Measurements from ENCODE around the gene TMEM54. TPM values are rescaled to one million over a fixed set of nuclear protein-coding genes. Genes with fewer than 3 reads are reported as not detected.

TMEM54 gene, protein sequence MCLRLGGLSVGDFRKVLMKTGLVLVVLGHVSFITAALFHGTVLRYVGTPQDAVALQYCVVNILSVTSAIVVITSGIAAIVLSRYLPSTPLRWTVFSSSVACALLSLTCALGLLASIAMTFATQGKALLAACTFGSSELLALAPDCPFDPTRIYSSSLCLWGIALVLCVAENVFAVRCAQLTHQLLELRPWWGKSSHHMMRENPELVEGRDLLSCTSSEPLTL
- total RNA-seq (not detected), polyA plus RNA-seq (not detected)

- H3K27me3 ChIP-seq (ENCODE audit: control insufficient read depth, insufficient read depth, low read length), result peaks cover 11% of the 10 kb centered on the region
- no peak within 1 kb of the TSS for H3K27ac Mint-ChIP-seq
- peaks cover 80% of the 10 kb centered on the region for H3K27me3 Mint-ChIP-seq
Observed at GRCh38 chr1:32900956-32901822, at the start of gene TMEM54. TSS of gene TMEM54 (minus strand) at chr1:32901389. CDS start at chr1:32901238, 151 bp downstream.

DNA sequence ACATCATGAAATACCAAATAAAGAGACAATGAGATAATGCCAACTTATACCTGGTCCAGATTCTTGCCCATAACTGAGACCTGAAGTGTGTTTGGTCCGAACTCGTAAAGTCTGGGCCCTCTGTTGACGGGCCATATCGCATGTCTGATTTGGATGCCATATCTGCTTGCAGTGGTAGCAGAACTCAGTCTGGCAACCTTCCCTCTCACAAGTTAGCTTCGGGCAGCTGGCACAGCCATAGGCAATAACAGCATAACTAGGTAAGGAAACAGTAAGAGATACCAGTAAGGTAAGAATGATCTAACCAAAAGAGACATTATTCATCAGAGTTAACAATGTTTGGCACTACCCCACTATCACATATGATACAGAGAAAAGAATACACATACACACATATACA is 48.3 kb upstream of the TMEM54 start:
- no peaks in the 10 kb centered on the region for H3K27me3 Mint-ChIP-seq
- no peaks in the 10 kb centered on the region for H3K9me3 Mint-ChIP-seq

More at GRCh38 chr1:32900956-32901822, at the start of gene TMEM54:
- Mint-ChIP-seq H3K4me3 (peak within 1 kb of the TSS in 3 of 4 donors; percentile 66 to 81 (median 68)), H3K4me1 (peaks cover 0 to 9% (median 4%) of the 10 kb centered on the region in 4 donors), H3K36me3 (no peaks in the 10 kb centered on the region), H3K9me3 (no peaks in the 10 kb centered on the region)
- no peak within 1 kb of the TSS for H3K27ac ChIP-seq (ENCODE audit: insufficient read depth, low read length, poor library complexity, severe bottlenecking)
- peaks cover 10% of the 10 kb centered on the region for H3K4me1 ChIP-seq (ENCODE audit: control insufficient read depth, insufficient read depth, low read length, poor library complexity, severe bottlenecking)
- H3K9me3 ChIP-seq (ENCODE audit: control insufficient read depth in 2 of 2, low read length in 2 of 2), result no peaks in the 10 kb centered on the region
- H3K36me3 ChIP-seq (ENCODE audit: control insufficient read depth, insufficient read depth, low read length), result no peaks in the 10 kb centered on the region
- H3K4me3 ChIP-seq (ENCODE audit: low read depth, low read length), result no peak within 1 kb of the TSS
- no peak for DNase-seq
- peak in 1 of 2 donors; percentile 22 for ATAC-seq (ENCODE audit: low read depth in 2 of 2)

GRCh38 chr1:32948905-32949304 is 47.7 kb upstream of the TMEM54 start:
- H3K36me3 ChIP-seq (ENCODE audit: control insufficient read depth, insufficient read depth, low read length), result peaks cover 44% of the 10 kb centered on the region
- no peak overlapping the region for H3K4me3 Mint-ChIP-seq
- H3K36me3 Mint-ChIP-seq, result peaks cover 46% of the 10 kb centered on the region
- H3K27ac Mint-ChIP-seq, result no peak overlapping the region
- no peaks in the 10 kb centered on the region for H3K27me3 Mint-ChIP-seq
- DNase-seq (no peak), ATAC-seq (ENCODE audit: low read depth in 2 of 2) (no peak)
- no peaks in the 10 kb centered on the region for H3K4me1 ChIP-seq (ENCODE audit: control insufficient read depth, insufficient read depth, low read length, poor library complexity, severe bottlenecking)
- no peak overlapping the region for H3K27ac ChIP-seq (ENCODE audit: insufficient read depth, low read length, poor library complexity, severe bottlenecking)
- no peak overlapping the region for H3K4me3 ChIP-seq (ENCODE audit: low read depth, low read length)
- H3K9me3 Mint-ChIP-seq, result no peaks in the 10 kb centered on the region
- H3K4me1 Mint-ChIP-seq, result peaks cover 9 to 32% (median 18%) of the 10 kb centered on the region in 4 donors
- H3K9me3 ChIP-seq (ENCODE audit: control insufficient read depth in 2 of 2, low read length in 2 of 2), result no peaks in the 10 kb centered on the region
- no peaks in the 10 kb centered on the region for H3K27me3 ChIP-seq (ENCODE audit: control insufficient read depth, insufficient read depth, low read length)

More for the DNA sequence above, 48.3 kb upstream of the TMEM54 start:
- H3K36me3 Mint-ChIP-seq, result peaks cover 40% of the 10 kb centered on the region
- no peak overlapping the region for H3K27ac Mint-ChIP-seq
- ATAC-seq (ENCODE audit: low read depth in 2 of 2), result no peak
- DNase-seq, result no peak
- H3K27ac ChIP-seq (ENCODE audit: insufficient read depth, low read length, poor library complexity, severe bottlenecking), result no peak overlapping the region
- no peak overlapping the region for H3K4me3 Mint-ChIP-seq
- no peaks in the 10 kb centered on the region for H3K9me3 ChIP-seq (ENCODE audit: control insufficient read depth in 2 of 2, low read length in 2 of 2)
- H3K4me1 Mint-ChIP-seq, result peaks cover 9 to 31% (median 16%) of the 10 kb centered on the region in 4 donors
- no peaks in the 10 kb centered on the region for H3K4me1 ChIP-seq (ENCODE audit: control insufficient read depth, insufficient read depth, low read length, poor library complexity, severe bottlenecking)
- H3K4me3 ChIP-seq (ENCODE audit: low read depth, low read length), result no peak overlapping the region
- H3K27me3 ChIP-seq (ENCODE audit: control insufficient read depth, insufficient read depth, low read length), result no peaks in the 10 kb centered on the region
- peaks cover 38% of the 10 kb centered on the region for H3K36me3 ChIP-seq (ENCODE audit: control insufficient read depth, insufficient read depth, low read length)

- Mint-ChIP-seq H3K27ac (peak overlapping the region in 1 of 3 donors; percentile 67), H3K9me3 (no peaks in the 10 kb centered on the region), H3K4me1 (peaks cover 9 to 32% (median 17%) of the 10 kb centered on the region in 4 donors), H3K36me3 (peaks cover 48% of the 10 kb centered on the region), H3K4me3 (no peak overlapping the region), H3K27me3 (no peaks in the 10 kb centered on the region)
- H3K9me3 ChIP-seq (ENCODE audit: control insufficient read depth in 2 of 2, low read length in 2 of 2), result no peaks in the 10 kb centered on the region
- DNase-seq (no peak), ATAC-seq (ENCODE audit: low read depth in 2 of 2) (no peak)
- H3K27ac ChIP-seq (ENCODE audit: insufficient read depth, low read length, poor library complexity, severe bottlenecking), result no peak overlapping the region
- no peaks in the 10 kb centered on the region for H3K27me3 ChIP-seq (ENCODE audit: control insufficient read depth, insufficient read depth, low read length)
- peaks cover 50% of the 10 kb centered on the region for H3K36me3 ChIP-seq (ENCODE audit: control insufficient read depth, insufficient read depth, low read length)
- no peak overlapping the region for H3K4me3 ChIP-seq (ENCODE audit: low read depth, low read length)
- H3K4me1 ChIP-seq (ENCODE audit: control insufficient read depth, insufficient read depth, low read length, poor library complexity, severe bottlenecking), result no peaks in the 10 kb centered on the region
Observed at GRCh38 chr1:32948390-32948722, 47.2 kb upstream of the TMEM54 start.

DNA sequence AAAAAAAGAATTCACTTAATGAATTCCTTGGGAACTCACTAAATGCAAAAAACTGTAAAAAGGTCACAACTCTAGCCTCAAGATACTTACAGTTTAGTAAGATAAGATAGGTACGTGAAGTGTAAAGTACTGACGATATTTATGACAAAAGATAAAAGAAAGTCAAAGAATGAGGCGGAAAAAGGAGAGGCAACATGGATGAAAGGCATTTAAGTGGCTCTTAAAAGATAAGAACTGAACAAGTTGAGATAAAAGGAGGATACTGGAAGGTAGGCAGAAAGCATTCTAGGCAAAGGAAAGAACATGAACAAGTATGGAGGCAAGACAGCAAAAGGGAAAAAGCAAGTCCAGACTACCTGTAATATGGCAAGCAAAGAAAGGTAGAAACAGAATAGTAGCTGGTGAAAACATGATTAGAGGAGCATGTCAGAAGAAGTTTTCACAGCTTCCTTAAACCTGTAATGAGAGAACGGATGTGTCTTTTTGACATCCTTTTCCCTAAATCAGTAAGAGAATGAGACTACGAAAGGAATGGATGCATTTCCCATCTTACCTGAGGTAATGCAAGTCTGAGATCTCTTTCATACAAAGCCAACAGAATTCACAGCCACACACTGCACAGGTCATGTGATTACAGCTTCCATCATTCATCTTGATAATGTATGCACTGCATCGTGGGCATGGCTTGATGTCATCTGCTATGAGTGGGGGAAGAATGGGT is 46.6 kb upstream of the TMEM54 start:
- Histone ChIP-seq H3K27me3 (ENCODE audit: control insufficient read depth, insufficient read depth, low read length) (no peaks in the 10 kb centered on the region), H3K4me1 (ENCODE audit: control insufficient read depth, insufficient read depth, low read length, poor library complexity, severe bottlenecking) (no peaks in the 10 kb centered on the region), H3K36me3 (ENCODE audit: control insufficient read depth, insufficient read depth, low read length) (peaks cover 50% of the 10 kb centered on the region), H3K27ac (ENCODE audit: insufficient read depth, low read length, poor library complexity, severe bottlenecking) (no peak overlapping the region), H3K4me3 (ENCODE audit: low read depth, low read length) (no peak overlapping the region), H3K9me3 (ENCODE audit: control insufficient read depth in 2 of 2, low read length in 2 of 2) (no peaks in the 10 kb centered on the region)
- H3K9me3 Mint-ChIP-seq, result no peaks in the 10 kb centered on the region
- ATAC-seq (ENCODE audit: low read depth in 2 of 2), result no peak
- H3K36me3 Mint-ChIP-seq, result peaks cover 50% of the 10 kb centered on the region
- peak overlapping the region in 1 of 3 donors; percentile 67 for H3K27ac Mint-ChIP-seq
- DNase-seq, result no peak
- no peak overlapping the region for H3K4me3 Mint-ChIP-seq
- no peaks in the 10 kb centered on the region for H3K27me3 Mint-ChIP-seq
- peaks cover 9 to 28% (median 17%) of the 10 kb centered on the region in 4 donors for H3K4me1 Mint-ChIP-seq

DNA sequence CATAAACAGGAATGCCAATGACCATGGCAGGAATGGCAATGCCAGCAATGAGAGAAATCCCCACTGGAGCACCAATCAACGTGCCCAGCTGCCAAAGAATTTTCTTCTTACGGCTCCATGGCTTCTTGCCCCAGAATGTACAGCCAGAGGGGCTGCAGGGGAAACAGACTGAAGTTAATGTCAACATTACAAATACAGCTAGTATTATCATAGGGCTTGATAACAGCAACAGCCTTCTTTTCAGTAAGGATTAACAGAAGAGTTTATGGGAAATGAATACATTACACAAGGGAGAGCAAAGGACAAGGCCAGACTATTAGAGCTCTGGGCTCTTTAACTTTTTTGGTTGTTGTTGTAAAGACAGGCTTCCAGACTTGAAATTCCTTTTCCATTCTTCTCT is 45.2 kb upstream of the TMEM54 start:
- Mint-ChIP-seq H3K9me3 (no peaks in the 10 kb centered on the region), H3K4me3 (no peak overlapping the region), H3K27me3 (no peaks in the 10 kb centered on the region), H3K4me1 (peaks cover 5 to 23% (median 18%) of the 10 kb centered on the region in 4 donors), H3K27ac (no peak overlapping the region), H3K36me3 (peaks cover 53% of the 10 kb centered on the region)
- Histone ChIP-seq H3K27me3 (ENCODE audit: control insufficient read depth, insufficient read depth, low read length) (no peaks in the 10 kb centered on the region), H3K36me3 (ENCODE audit: control insufficient read depth, insufficient read depth, low read length) (peaks cover 59% of the 10 kb centered on the region), H3K27ac (ENCODE audit: insufficient read depth, low read length, poor library complexity, severe bottlenecking) (no peak overlapping the region), H3K9me3 (ENCODE audit: control insufficient read depth in 2 of 2, low read length in 2 of 2) (no peaks in the 10 kb centered on the region), H3K4me1 (ENCODE audit: control insufficient read depth, insufficient read depth, low read length, poor library complexity, severe bottlenecking) (no peaks in the 10 kb centered on the region), H3K4me3 (ENCODE audit: low read depth, low read length) (no peak overlapping the region)
- ATAC-seq (ENCODE audit: low read depth in 2 of 2) (no peak), DNase-seq (no peak)

DNA sequence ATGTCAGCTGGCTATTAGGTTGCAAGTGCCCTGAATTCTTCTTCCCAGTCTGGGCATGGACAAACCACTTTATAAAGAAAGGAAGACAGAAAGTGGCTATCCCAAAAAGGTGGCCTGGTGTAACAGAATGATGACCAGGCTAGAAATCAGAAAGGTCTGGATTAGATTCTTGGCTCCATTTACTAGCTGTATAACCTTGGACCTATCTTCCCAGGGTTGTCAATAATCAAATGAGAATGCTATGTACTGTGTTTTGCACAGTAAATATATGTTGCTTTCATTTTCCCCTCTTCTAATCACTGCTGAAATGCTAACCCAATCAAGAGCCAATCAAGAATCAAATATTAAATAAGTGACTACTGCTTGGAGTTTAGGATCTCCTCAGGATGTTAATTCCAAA is 43.0 kb upstream of the TMEM54 start:
- peaks cover 64% of the 10 kb centered on the region for H3K36me3 Mint-ChIP-seq
- H3K36me3 ChIP-seq (ENCODE audit: control insufficient read depth, insufficient read depth, low read length), result peaks cover 76% of the 10 kb centered on the region
- H3K4me1 Mint-ChIP-seq, result peaks cover 4 to 14% (median 12%) of the 10 kb centered on the region in 4 donors
- H3K4me1 ChIP-seq (ENCODE audit: control insufficient read depth, insufficient read depth, low read length, poor library complexity, severe bottlenecking), result no peaks in the 10 kb centered on the region
- no peak overlapping the region for H3K27ac ChIP-seq (ENCODE audit: insufficient read depth, low read length, poor library complexity, severe bottlenecking)
- ATAC-seq (ENCODE audit: low read depth in 2 of 2) (no peak), DNase-seq (no peak)
- H3K9me3 Mint-ChIP-seq, result no peaks in the 10 kb centered on the region
- H3K27me3 ChIP-seq (ENCODE audit: control insufficient read depth, insufficient read depth, low read length), result no peaks in the 10 kb centered on the region
- peaks cover 4% of the 10 kb centered on the region for H3K27me3 Mint-ChIP-seq
- H3K4me3 Mint-ChIP-seq, result no peak overlapping the region
- H3K9me3 ChIP-seq (ENCODE audit: control insufficient read depth in 2 of 2, low read length in 2 of 2), result no peaks in the 10 kb centered on the region
- H3K4me3 ChIP-seq (ENCODE audit: low read depth, low read length), result no peak overlapping the region
- peak overlapping the region in 2 of 3 donors; percentile 17 to 18 for H3K27ac Mint-ChIP-seq

Measured in CD4-positive, CD25-positive, alpha-beta regulatory T cell (primary cell).